Measurements from ENCODE around the gene FANCG. TPM values are rescaled to one million over a fixed set of nuclear protein-coding genes. Genes with fewer than 3 reads are reported as not detected.

Gene FANCG
- total and polyA plus RNA-seq, 2 of the 8 experiments (the other 6 are each of a cell fraction or from before 2014, with no cell fraction given) = 66.6 to 87.1 TPM

GRCh38 chr9:35029852-35030251 lies 49.9 kb downstream of the FANCG start:
- Histone ChIP-seq H2BK20ac (ENCODE audit: low read length) (no peak overlapping the region), H3K56ac (replicated peaks; ENCODE audit: insufficient read length, low read depth, low read length) (no peak overlapping the region), H3K18ac (ENCODE audit: extremely low read depth, low read length) (no peak overlapping the region), H4K8ac (ENCODE audit: extremely low read depth, insufficient read depth, low read length) (no peak overlapping the region), H2AK5ac (ENCODE audit: low read depth, low read length) (no peak overlapping the region), H3K4me2 (ENCODE audit: insufficient read depth in 1 of 2, low read depth in 2 of 2, low read length in 2 of 2) (no peak overlapping the region), H3K79me1 (ENCODE audit: low read depth, low read length) (no peaks in the 10 kb centered on the region), H3K27ac (ENCODE audit: low read depth, low read length) (no peak overlapping the region), H3K27me3 (replicated peaks in 1 of 4; ENCODE audit: control insufficient read depth in 3 of 4, extremely low read depth in 1 of 4, insufficient read depth in 3 of 4, low read length in 3 of 4) (no peaks in the 10 kb centered on the region), H4K91ac (replicated peaks; ENCODE audit: insufficient read length, low read length) (no peak overlapping the region), H3K4me1 (replicated peaks in 1 of 4; ENCODE audit: control insufficient read depth in 3 of 4, insufficient read depth in 4 of 4, low read length in 3 of 4) (peaks cover 0 to 10% (median 3%) of the 10 kb centered on the region in 4 experiments; a peak in 3 of 7 replicates), H2BK15ac (ENCODE audit: low read length) (no peak overlapping the region), H2AFZ (ENCODE audit: low read length) (no peak overlapping the region), H2BK12ac (ENCODE audit: low read depth, low read length) (no peak overlapping the region), H3K9ac (replicated peaks in 1 of 4; ENCODE audit: extremely low read depth in 1 of 4, low read depth in 3 of 4, low read length in 3 of 4) (no peak overlapping the region), H3K14ac (ENCODE audit: insufficient read length) (no peak overlapping the region), H3K36me3 (ENCODE audit: control insufficient read depth in 2 of 4, insufficient read depth in 4 of 4, low read length in 3 of 4) (no peaks in the 10 kb centered on the region), H4K20me1 (replicated peaks in 1 of 2; ENCODE audit: control insufficient read depth in 1 of 2, insufficient read depth in 2 of 2, low read length in 2 of 2) (no peaks in the 10 kb centered on the region), H3K4me3 (ENCODE audit: extremely low read depth in 1 of 4, insufficient read depth in 2 of 4, low read depth in 3 of 4, low read length in 4 of 4) (no peak overlapping the region), H3K23me2 (ENCODE audit: low read depth, low read length) (no peaks in the 10 kb centered on the region), H3K79me2 (ENCODE audit: control insufficient read depth in 1 of 2, insufficient read depth in 2 of 2, low read length in 2 of 2) (no peaks in the 10 kb centered on the region), H3K23ac (ENCODE audit: insufficient read length) (no peak overlapping the region), H3K4ac (replicated peaks; ENCODE audit: insufficient read length, low read depth, low read length) (no peak overlapping the region), H2BK5ac (ENCODE audit: low read depth, low read length) (no peak overlapping the region), H2BK120ac (replicated peaks; ENCODE audit: low read depth, low read length) (no peak overlapping the region), H4K5ac (ENCODE audit: insufficient read length, low read depth, low read length) (no peak overlapping the region), H3K9me3 (ENCODE audit: insufficient read depth in 2 of 2, low read depth in 1 of 2, low read length in 1 of 2) (peaks cover 14 to 16% of the 10 kb centered on the region in 2 experiments; a peak in 3 of 4 replicates)
- no peak for FAIRE-seq
- POLR2A ChIA-PET (ENCODE audit: partially characterized antibody) = interaction anchor here (1.1 to 2.1 kb wide), 2 partner anchors 14 to 50 kb away, joined by 5 read pairs; partner anchors contain the start of gene FANCG
- 88% methylated on average over 2 of the region's 2 CpGs; no CpG with 5 or more reads in 1 of the 2 experiments for WGBS, 2 experiments (ENCODE audit: extremely low coverage in 1 of 2, insufficient coverage in 1 of 2, insufficient read length in 1 of 2, insufficient replicate concordance in 2 of 2, low coverage in 1 of 2, low lambda C conversion rate in 2 of 2, missing lambda C conversion rate in 1 of 2)
- no peak for DNase-seq (ENCODE audit: low read depth in 1 of 2, low spot score in 2 of 2)
- TF ChIP-seq NRF1 (IDR thresholded peaks at IDR 0.05; ENCODE audit: low read depth, low read length) (no peak), JUND (IDR thresholded peaks at IDR 0.05; ENCODE audit: low read length) (no peak), SAP30 (IDR thresholded peaks at IDR 0.05; ENCODE audit: insufficient read depth, insufficient replicate concordance, low read length) (no peak), POLR2A (IDR thresholded peaks at IDR 0.05; ENCODE audit: control extremely low read depth in 1 of 2, low read depth in 2 of 2, low read length in 2 of 2) (no peak), POU5F1 (IDR thresholded peaks at IDR 0.05; ENCODE audit: low read depth, low read length) (no peak), SIX5 (IDR thresholded peaks at IDR 0.05; ENCODE audit: low read depth, low read length) (no peak), CTCF (IDR thresholded peaks at IDR 0.05; ENCODE audit: control extremely low read depth in 1 of 3, insufficient read depth in 1 of 3, low read depth in 1 of 3, low read length in 3 of 3) (no peak), CREB1 (IDR thresholded peaks at IDR 0.05) (no peak), CHD1 (IDR thresholded peaks at IDR 0.05; ENCODE audit: low read depth, low read length) (no peak)
- CTCF ChIA-PET (ENCODE audit: partially characterized antibody) = interaction anchor here (0.6 to 1.8 kb wide), 6 partner anchors 11 to 327 kb away, joined by 4 to 5 read pairs (median 4); a partner anchor contains a TSS

Measured in H1 (cell line).